Kidney epithelial cell (primary cell): ENCODE results near the gene TASP1. TPM values are rescaled to one million over a fixed set of nuclear protein-coding genes. Genes with fewer than 3 reads are reported as not detected.
A peak's percentile ranks its signal among the peaks of the same experiment; 100 is the strongest.

Experiments used
- DNase-seq: peaks from one replicate; pipeline ENCODE4 v3.0.0-alpha.2; 2010; ENCODE audit warnings: low read depth
- H3K27me3 ChIP-seq: 2 replicates; pipeline ENCODE4 v1.6.0; 2011; ENCODE audit warnings: low read length; ENCODE audit not compliant: control insufficient read depth, insufficient read depth
- H3K36me3 ChIP-seq: 2 replicates; pipeline ENCODE4 v1.5.1; 2011; ENCODE audit warnings: low read length; ENCODE audit not compliant: control insufficient read depth, insufficient read depth
- H3K4me3 ChIP-seq: 2 replicates; pipeline ENCODE4 v1.5.1; 2011; ENCODE audit warnings: low read depth, mild to moderate bottlenecking, control low read depth, low read length
- CTCF ChIP-seq: IDR thresholded peaks from 2 replicates; pipeline ENCODE4 v1.5.1; 2011; ENCODE audit warnings: mild to moderate bottlenecking, moderate library complexity, low read length, control low read depth, inconsistent platforms; ENCODE audit not compliant: insufficient read depth, poor library complexity, severe bottlenecking
- total RNA-seq: library from RNA; depleted of rRNA; stranded (reverse); fragments of >200 nt; gene quantifications from 2 replicates; pipeline ENCODE4 v1.2.3, GENCODE V29; 2015

The TASP1 gene
- total RNA-seq, 1 donor from 2014 or later, result 10.6 TPM

- no peaks in the 10 kb centered on the region for H3K36me3 ChIP-seq
- no peak for TF ChIP-seq CTCF
- no peak for DNase-seq
- no peaks in the 10 kb centered on the region for H3K27me3 ChIP-seq
- no peak overlapping the region for H3K4me3 ChIP-seq
Measured at GRCh38 chr20:13567663-13568062, 71.1 kb downstream of the TASP1 start.

- Histone ChIP-seq H3K4me3 (no peak overlapping the region), H3K27me3 (no peaks in the 10 kb centered on the region), H3K36me3 (no peaks in the 10 kb centered on the region)
- no peak for DNase-seq
- no peak for TF ChIP-seq CTCF
Measured at GRCh38 chr20:13563854-13564253, 74.9 kb downstream of the TASP1 start.

GRCh38 chr20:13554706-13555105 lies 84.0 kb downstream of the TASP1 start:
- TF ChIP-seq CTCF, result no peak
- no peak overlapping the region for H3K4me3 ChIP-seq
- DNase-seq, result peak; percentile 9
- no peaks in the 10 kb centered on the region for H3K36me3 ChIP-seq
- no peaks in the 10 kb centered on the region for H3K27me3 ChIP-seq

GRCh38 chr20:13554076-13554475 lies 84.7 kb downstream of the TASP1 start:
- Histone ChIP-seq H3K4me3 (no peak overlapping the region), H3K27me3 (no peaks in the 10 kb centered on the region), H3K36me3 (no peaks in the 10 kb centered on the region)
- DNase-seq, result no peak
- no peak for TF ChIP-seq CTCF

GRCh38 chr20:13552061-13552460 lies 86.7 kb downstream of the TASP1 start:
- peak; percentile 21 for DNase-seq
- no peak for TF ChIP-seq CTCF
- no peak overlapping the region for H3K4me3 ChIP-seq
- no peaks in the 10 kb centered on the region for H3K27me3 ChIP-seq
- no peaks in the 10 kb centered on the region for H3K36me3 ChIP-seq

GRCh38 chr20:13549451-13549850 lies 89.3 kb downstream of the TASP1 start:
- no peak for DNase-seq
- Histone ChIP-seq H3K27me3 (no peaks in the 10 kb centered on the region), H3K36me3 (no peaks in the 10 kb centered on the region), H3K4me3 (no peak overlapping the region)
- TF ChIP-seq CTCF, result no peak
